Kidney capillary endothelial cell (primary cell): ENCODE data around the gene STAT3.
"Not testable (repeated sequence)": the region's sequence is repeated elsewhere in the genome, so short reads cannot be mapped to it uniquely, and the experiment has no call there.

Experiments used
- DNase-seq: peaks from one replicate; pipeline ENCODE4 v3.0.0-alpha.2; 2018; ENCODE audit warnings: low spot score

Gene STAT3

GRCh38 chr17:42276359-42276608 lies 112.0 kb downstream of the STAT3 start, which contains the start of gene STAT5B:
STAT5B (minus strand) TSS chr17:42276391; CDS start chr17:42232127, 44,264 bp downstream.
- DNase-seq: peak; percentile 60

DNA sequence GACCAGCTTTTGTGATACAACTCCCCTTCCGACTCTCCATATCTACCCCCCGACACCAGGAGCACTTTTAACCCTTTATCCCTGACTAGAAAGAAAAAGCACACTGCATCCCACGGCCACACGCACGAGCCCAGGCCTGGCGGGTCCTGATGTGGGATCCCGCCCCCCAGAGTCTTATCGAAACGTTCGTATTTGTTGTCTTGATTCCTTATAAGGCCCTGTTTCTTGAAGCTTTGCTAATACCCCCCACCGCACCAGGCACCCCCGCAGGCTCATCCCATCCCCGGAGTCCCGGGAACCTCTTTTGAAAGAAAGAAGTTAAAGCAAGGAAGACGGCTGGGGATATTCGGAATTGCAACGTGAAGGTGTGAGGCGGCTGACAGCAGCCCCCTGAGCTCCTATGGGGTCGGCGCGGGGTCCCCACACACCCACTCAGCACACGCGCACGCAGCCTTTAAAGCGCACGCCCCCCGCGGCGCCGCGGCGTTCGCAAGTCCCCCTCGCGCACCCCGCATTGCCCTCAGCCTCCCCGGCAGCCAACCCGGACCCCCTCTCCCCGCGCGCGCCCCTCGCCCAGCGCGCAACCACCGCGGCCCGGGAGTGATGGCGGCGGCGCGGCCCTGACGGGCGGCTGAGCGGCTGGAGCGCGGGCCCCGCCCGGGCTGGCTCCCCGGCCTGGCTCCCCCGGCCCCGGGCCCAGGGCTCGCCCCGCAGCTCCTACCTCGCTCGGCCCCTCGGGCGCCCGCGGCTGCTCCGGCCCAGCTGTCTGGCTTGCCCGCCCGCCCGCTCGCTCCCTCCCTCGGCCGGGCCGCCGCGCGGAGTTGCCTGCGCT lies 112.5 kb downstream of the STAT3 start:
- DNase-seq: peak; percentile 26

GRCh38 chr17:42274812-42275526 lies 113.3 kb downstream of the STAT3 start:
- DNase-seq: no peak

GRCh38 chr17:42274253-42274542 lies 114.0 kb downstream of the STAT3 start:
- DNase-seq: no peak

DNA sequence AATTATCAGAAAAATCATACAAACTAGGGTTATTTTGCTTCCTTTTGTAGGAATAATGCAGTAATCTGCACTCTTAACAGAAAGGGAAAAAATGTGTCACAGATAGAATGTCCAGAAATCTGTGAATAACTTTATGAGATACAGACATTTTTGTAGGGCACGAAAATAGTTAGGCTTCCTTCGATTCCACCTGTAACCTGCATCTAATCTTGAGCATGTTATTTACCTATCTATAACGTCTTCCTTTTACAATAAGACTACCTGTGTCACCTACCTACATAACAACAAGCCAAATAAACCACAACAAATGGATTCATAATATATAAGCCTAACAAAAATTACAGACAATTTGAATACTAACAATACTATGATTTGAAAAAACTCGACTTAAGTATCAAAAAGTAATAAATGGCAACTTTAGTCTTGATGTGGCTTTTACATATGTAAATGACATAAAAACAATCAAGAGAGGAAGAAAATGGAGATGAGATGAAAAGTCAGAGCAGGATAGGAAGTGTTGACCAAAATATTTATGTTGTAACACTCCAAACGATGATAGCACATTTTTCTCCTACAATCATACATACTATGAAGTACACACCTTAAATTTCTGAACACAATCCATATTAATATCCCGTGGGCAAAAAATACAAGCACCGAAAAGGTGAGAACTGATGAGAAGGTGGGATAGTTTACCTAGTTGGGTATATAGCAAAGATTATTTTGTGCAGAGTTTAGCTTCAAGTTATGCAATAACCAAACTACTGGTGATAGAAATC lies 114.6 kb downstream of the STAT3 start:
- DNase-seq: no peak

- no peak for DNase-seq
Measured at GRCh38 chr17:42272162-42272907, 115.9 kb downstream of the STAT3 start.

DNA sequence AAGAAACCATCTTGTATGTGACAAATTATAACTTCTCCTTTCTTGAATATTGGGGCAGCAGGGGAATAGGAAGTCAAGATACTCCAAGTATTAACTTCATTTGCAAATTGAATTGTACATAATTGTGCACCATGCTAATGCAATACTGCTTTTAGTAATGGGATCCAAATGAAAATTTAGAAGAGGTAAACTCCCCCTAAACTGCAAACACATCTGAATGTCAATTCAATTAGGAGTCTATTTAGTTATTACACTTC lies 116.5 kb downstream of the STAT3 start:
- DNase-seq: no peak

DNA sequence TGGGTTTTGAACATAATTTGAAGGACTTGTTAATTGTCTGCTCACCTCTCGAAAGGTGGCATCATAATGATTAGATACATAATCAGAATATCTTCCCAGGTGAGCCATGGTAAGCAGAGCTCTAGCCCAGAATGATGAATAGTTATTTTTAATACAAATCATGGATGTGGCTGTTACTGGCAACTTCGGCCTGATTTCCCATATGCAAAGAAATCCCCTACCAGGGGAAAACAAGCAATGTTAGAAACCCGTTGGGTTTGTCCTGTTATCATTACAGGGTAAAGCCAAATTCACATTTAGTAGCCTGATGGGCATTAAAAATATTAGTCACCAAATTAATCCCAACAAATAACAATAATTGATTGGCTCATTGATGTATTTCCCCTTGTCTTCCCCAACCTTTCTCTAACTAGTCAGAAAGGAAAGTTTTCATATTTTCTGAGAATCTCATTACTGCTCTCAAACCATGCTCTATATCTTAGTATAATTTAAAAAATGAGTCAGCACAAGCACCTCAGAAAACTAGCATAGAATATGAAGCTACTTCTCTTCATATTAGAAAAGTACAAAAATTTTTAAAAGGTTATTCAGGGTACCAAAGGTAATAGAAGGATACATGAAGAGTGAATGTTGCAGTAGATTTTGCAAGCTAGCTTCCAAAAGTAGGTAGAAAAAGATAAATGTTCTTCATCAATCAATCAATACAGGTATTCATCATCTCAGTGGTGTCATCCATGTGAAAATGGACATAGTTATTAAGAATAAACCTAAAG lies 117.0 kb downstream of the STAT3 start:
- no peak for DNase-seq

- no peak for DNase-seq
Measured at GRCh38 chr17:42270596-42270995, 117.6 kb downstream of the STAT3 start.

GRCh38 chr17:42270170-42270535 lies 118.1 kb downstream of the STAT3 start:
- DNase-seq: no peak

GRCh38 chr17:42268236-42268635 lies 120.0 kb downstream of the STAT3 start:
- DNase-seq: no peak

- peak; percentile 46 for DNase-seq
Measured at GRCh38 chr17:42266918-42267766, 121.1 kb downstream of the STAT3 start.

DNA sequence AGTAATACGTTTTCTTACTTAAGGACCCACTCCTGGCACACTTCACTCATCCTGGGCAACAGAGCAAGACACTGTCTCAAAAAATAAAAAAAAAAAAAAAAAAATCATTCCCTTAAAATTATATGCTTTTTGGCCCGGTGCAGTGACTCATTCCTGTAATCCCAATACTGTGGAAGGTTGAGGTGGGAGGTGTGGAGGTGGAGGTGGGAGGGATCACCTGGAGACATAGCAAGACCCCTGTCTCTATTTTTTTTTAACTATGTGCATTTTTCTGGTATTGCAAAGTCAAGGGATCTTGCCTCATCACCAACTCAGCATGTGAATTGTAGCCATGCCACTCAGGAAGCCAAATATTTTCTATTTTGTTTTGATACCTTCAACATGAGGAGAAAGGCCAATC lies 121.8 kb downstream of the STAT3 start:
- no peak for DNase-seq

GRCh38 chr17:42264366-42264765 lies 123.9 kb downstream of the STAT3 start:
- not testable (repeated sequence) for DNase-seq
